ENCODE measurements around the gene OR11A1. TPM values are rescaled to one million over a fixed set of nuclear protein-coding genes. Genes with fewer than 3 reads are reported as not detected.

The OR11A1 gene
- total RNA-seq, 1 donor, result not detected

DNA sequence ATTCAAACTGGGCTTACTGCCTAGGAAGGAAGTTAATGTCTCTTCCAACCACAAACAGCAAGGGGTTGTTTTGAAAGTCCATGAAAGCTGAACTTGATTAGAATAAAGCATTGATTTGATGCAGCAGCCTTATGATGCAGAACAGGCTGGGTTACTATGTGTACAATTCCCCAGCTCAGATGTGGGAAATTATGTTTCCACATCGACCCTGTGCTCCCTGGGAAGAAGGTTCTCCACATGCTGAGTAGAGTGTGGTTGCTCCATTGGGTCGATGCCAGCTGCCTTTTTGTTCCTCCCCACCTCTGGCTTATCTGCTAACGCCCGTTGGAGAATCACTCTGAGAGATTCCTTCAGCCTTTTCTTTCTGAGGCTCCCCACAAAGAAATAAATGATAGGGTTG lies 29.7 kb upstream of the OR11A1 start:
- TF ChIP-seq, protein P1, sequence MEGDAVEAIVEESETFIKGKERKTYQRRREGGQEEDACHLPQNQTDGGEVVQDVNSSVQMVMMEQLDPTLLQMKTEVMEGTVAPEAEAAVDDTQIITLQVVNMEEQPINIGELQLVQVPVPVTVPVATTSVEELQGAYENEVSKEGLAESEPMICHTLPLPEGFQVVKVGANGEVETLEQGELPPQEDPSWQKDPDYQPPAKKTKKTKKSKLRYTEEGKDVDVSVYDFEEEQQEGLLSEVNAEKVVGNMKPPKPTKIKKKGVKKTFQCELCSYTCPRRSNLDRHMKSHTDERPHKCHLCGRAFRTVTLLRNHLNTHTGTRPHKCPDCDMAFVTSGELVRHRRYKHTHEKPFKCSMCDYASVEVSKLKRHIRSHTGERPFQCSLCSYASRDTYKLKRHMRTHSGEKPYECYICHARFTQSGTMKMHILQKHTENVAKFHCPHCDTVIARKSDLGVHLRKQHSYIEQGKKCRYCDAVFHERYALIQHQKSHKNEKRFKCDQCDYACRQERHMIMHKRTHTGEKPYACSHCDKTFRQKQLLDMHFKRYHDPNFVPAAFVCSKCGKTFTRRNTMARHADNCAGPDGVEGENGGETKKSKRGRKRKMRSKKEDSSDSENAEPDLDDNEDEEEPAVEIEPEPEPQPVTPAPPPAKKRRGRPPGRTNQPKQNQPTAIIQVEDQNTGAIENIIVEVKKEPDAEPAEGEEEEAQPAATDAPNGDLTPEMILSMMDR (IDR thresholded peaks at IDR 0.05; ENCODE audit: insufficient read depth, low read length), result no peak
- no peak overlapping the region for H3K4me3 ChIP-seq (ENCODE audit: low read depth, low read length)
- DNase-seq (ENCODE audit: low read depth), result no peak

DNA sequence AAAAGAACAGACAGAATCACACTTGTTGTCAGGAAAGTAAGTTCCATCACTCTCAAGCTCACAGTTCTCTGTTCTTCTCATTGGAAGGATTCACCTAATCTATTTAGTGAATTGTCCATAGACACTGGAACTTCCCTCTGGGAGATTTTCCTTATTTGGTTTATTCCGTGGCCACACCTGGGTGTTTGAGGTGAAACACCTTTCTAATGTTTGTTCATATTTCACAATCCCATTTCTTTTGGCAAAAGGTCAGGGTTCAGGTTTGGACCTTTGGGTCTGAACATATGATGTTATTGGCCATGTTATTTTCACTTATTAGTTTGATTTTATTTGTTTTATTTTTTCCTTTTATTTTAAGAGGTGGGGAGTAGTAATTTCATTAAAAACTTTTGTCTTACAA lies 26.9 kb upstream of the OR11A1 start:
- TF ChIP-seq, protein P1 (IDR thresholded peaks at IDR 0.05; ENCODE audit: insufficient read depth, low read length), result no peak
- H3K4me3 ChIP-seq (ENCODE audit: low read depth, low read length), result no peak overlapping the region
- no peak for DNase-seq (ENCODE audit: low read depth)

DNA sequence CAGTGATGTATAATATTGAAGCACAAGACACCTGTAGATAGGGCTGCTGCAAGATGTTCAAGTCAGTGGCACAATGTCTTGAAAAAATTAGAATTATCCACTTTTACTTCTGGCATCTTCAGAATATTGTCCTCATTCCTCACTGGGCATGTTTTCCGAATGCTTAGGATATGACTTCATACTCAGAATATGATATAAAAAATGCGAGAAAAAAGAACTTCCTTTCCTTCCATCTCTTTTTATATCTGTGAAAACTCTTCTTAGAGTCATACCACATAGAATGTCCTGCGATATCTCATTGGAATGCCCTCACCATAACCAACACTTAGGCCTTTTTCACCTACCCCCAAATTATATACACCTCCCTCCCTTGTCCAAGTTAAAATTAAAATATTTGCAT lies 26.3 kb upstream of the OR11A1 start:
- TF ChIP-seq, protein P1 (IDR thresholded peaks at IDR 0.05; ENCODE audit: insufficient read depth, low read length), result no peak
- no peak overlapping the region for H3K4me3 ChIP-seq (ENCODE audit: low read depth, low read length)
- DNase-seq (ENCODE audit: low read depth), result no peak

DNA sequence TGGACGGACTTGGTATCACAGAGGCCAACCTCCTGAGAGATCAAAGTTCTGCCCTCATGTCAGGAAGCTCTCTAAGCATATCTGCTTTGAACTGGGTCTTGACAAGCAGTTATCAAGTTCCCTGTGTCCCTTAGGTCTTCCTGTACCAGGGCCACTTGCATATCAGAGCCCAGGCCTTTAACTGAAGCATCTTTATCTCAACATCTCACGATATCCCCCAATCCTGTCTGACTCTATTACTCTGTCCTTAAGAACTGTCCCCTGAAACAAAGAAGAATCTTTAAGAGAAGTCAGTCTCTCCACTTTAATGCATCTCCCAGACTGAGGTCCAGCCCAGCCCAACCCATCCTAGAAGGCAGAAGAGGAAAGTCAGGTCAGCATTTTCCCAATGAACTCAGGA lies 22.7 kb upstream of the OR11A1 start:
- TF ChIP-seq, protein P1 (IDR thresholded peaks at IDR 0.05; ENCODE audit: insufficient read depth, low read length), result no peak
- no peak for DNase-seq (ENCODE audit: low read depth)
- H3K4me3 ChIP-seq (ENCODE audit: low read depth, low read length), result no peak overlapping the region

DNA sequence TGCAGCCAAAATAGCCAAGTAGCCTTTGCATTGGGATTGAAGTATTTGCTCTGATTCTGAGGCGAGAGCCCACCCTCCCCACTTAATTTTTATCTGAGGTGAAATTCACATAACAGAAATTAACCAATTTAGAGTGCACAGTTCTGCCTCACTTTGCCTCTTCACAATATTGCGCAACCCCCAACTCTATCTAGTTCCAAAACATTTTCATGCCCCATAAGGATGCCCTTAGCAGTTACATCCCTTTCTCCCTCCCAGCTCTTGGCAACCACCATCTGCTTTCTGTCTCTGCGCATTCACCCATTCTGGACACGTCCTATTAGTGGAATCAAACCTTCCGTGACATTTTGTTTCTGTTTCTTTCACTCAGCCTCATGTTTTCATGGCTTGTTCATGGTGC lies 21.9 kb upstream of the OR11A1 start:
- no peak for DNase-seq (ENCODE audit: low read depth)
- no peak overlapping the region for H3K4me3 ChIP-seq (ENCODE audit: low read depth, low read length)
- TF ChIP-seq, protein P1 (IDR thresholded peaks at IDR 0.05; ENCODE audit: insufficient read depth, low read length), result no peak

DNA sequence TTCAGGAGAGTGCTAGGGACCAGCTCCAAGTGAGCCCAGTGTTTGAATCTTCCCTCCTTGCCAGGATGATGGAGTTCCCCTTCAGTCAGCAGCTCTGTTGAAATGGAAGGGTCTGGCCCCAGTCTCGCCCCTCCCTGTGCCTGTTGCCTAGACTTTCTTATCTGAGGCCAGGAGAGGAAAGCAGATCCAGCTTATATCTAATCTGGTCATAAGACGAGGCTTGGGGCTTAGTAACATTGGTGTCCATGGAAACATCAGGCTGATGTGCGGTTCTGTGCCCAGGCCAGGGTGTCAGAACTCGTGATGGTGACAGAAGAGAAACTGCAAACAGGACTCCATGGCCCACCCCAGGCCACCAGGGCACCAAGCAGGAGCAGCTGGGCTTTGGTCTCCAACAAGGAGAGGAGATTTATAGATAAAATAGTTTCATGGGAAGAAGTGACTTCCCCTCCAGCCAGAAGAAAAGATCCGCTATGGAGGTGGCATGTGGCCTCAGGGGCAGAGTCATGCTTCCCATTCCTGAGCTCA lies 21.1 kb upstream of the OR11A1 start:
- no peak overlapping the region for H3K4me3 ChIP-seq (ENCODE audit: low read depth, low read length)
- no peak for DNase-seq (ENCODE audit: low read depth)
- TF ChIP-seq, protein P1 (IDR thresholded peaks at IDR 0.05; ENCODE audit: insufficient read depth, low read length), result no peak

DNA sequence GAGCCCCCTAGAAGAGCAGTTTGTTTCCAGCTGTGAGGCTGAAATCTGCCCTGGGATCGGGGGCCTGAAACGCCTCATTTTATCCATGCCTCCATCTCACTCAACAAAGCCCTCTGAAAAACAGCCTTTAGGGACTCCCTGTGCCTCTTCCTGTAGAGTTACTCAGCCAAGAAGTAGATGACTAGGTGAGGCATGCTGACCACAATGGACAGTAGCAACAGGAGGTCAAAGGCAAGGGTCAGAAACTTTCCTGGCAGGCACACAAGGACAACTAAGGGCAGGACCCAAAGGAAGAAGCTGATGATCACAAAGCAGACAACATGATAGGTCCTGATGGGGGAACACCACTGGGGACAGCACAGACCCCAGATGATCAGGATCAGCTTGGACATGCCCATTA lies 18.1 kb upstream of the OR11A1 start:
- TF ChIP-seq, protein P1 (IDR thresholded peaks at IDR 0.05; ENCODE audit: insufficient read depth, low read length), result no peak
- no peak overlapping the region for H3K4me3 ChIP-seq (ENCODE audit: low read depth, low read length)
- no peak for DNase-seq (ENCODE audit: low read depth)

Measured in fibroblast of the aortic adventitia (primary cell).